ENCODE results near the gene HRH3. TPM values are rescaled to one million over a fixed set of nuclear protein-coding genes. Genes with fewer than 3 reads are reported as not detected.

HRH3 gene
- total RNA-seq, 3 donors from 2014 or later, result 0.09 TPM; not detected in 2

- H3K9me3 ChIP-seq, result no peaks in the 10 kb centered on the region
- TF ChIP-seq, protein P1, sequence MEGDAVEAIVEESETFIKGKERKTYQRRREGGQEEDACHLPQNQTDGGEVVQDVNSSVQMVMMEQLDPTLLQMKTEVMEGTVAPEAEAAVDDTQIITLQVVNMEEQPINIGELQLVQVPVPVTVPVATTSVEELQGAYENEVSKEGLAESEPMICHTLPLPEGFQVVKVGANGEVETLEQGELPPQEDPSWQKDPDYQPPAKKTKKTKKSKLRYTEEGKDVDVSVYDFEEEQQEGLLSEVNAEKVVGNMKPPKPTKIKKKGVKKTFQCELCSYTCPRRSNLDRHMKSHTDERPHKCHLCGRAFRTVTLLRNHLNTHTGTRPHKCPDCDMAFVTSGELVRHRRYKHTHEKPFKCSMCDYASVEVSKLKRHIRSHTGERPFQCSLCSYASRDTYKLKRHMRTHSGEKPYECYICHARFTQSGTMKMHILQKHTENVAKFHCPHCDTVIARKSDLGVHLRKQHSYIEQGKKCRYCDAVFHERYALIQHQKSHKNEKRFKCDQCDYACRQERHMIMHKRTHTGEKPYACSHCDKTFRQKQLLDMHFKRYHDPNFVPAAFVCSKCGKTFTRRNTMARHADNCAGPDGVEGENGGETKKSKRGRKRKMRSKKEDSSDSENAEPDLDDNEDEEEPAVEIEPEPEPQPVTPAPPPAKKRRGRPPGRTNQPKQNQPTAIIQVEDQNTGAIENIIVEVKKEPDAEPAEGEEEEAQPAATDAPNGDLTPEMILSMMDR (IDR thresholded peaks at IDR 0.05), result no peak
- intact Hi-C loops (cut with DNase I, micrococcal nuclease), result no loop called here
- ATAC-seq, result no peak
- H3K4me3 ChIP-seq, result peak overlapping the region; percentile 80
- H3K4me1 ChIP-seq (ENCODE audit: low read depth), result peaks cover 39% of the 10 kb centered on the region
- DNase-seq, result peak; percentile 28 to 60 (median 56)
- no peaks in the 10 kb centered on the region for H3K36me3 ChIP-seq (ENCODE audit: low read depth)
Measured at GRCh38 chr20:62239278-62239879, 19.3 kb upstream of the HRH3 start.

DNA sequence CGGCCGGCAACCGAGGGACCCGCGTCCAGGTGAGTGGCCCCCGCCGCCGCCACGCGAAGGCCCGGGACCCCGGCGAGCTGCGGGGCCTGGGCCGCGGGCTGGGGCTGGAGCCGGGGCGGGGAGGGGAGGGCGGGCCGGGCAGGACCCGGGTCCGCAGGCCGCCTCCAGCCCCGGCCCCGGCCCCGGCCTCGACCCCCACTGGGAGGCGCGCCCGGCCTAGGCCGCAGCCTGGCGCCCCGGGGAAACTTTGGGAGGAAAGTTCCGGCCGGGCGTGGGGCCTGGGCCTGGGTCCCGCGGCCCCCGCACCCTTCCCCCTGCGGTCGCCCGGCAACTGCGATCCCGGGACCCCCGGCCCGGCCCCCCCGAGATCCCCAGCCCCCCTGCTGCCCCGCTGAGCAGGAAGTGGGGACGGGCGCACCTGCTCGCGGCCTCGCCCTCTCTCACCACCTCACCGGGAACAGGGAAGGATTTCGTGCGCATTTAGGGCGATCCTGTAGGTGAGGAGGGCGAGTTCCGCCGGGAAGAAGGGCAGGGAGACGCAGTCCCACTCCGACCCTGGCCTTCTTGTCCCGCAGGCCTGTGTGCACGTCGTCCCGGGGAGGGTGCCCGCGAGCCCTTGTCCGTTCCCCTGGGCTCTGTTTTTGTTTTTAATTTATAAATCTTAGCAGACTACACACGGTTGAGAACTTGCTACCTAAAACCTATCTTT, 18.6 kb upstream of the HRH3 start:
- ATAC-seq, result peak; percentile 50
- peak; percentile 60 to 76 (median 72) for DNase-seq
- Histone ChIP-seq H3K4me1 (ENCODE audit: low read depth) (peaks cover 39% of the 10 kb centered on the region), H3K4me3 (peak overlapping the region; percentile 80), H3K9me3 (no peaks in the 10 kb centered on the region), H3K36me3 (ENCODE audit: low read depth) (no peaks in the 10 kb centered on the region)
- intact Hi-C loops (cut with DNase I, micrococcal nuclease), result no loop called here
- TF ChIP-seq, protein P1 (IDR thresholded peaks at IDR 0.05), result no peak

DNA sequence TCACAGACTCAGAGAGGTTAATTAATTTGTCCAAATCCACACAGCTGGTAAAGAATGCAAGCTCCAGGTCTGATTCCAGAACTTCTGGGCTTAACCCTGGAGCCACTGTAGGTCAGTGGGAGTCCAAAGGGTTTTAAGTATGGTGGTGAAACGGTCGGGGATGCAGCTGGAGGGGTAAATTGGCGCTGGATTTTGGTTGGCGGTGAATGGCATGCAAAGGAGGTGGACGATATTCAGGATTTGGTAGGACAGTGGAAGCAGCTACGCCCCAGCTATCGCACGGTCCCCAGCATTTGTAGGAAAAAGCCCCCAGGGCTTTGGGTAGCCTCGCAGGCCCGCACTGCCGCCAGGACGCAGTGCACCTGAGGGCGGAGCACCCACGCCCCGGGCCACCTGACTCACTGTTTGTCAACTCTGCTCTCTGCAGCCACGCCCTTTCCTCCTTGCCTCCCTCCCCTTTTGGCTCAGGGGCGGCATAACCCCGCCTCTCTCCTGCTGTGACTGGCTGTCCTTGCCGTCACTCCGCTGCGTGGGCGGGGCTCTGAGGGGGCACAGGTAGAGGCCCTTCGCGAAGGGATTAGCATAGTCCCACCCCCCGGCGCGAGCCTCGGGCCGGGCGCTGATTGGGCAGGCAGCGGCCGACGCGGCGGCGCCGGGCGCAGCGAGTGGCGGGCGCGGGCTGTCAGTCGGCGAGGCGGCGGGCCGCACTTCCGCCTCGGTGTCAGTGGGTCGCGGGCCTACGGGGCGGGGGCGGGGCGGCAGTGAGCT, 17.9 kb upstream of the HRH3 start, which contains the start of gene OSBPL2:
OSBPL2 (plus strand) TSS at position 721 of the 768 bp plus-strand sequence. CDS start 17,664 bp downstream, outside the sequence.
- DNase-seq (peak; percentile 99 to 100 (median 99)), ATAC-seq (peak; percentile 93)
- TF ChIP-seq, protein P1 (IDR thresholded peaks at IDR 0.05), result no peak
- intact Hi-C loops (cut with DNase I, micrococcal nuclease), result no loop called here
- Histone ChIP-seq H3K9me3 (no peaks in the 10 kb centered on the region), H3K4me1 (ENCODE audit: low read depth) (peaks cover 35% of the 10 kb centered on the region), H3K36me3 (ENCODE audit: low read depth) (no peaks in the 10 kb centered on the region), H3K4me3 (peak within 1 kb of the TSS; percentile 80)

DNA sequence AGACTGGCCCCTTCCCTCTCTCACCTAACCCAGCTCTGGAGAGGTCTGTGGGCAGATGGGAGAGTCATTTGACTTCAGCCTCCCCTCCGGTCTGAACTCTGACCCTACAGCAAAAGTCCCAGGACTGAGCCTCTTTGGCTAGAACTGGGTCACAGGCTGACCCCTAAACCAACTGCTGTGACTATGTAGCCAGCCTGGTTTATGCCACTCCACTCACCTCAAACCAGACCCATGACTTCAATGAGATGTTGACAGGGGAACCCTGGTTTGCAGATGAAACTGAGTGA, 17.4 kb upstream of the HRH3 start:
- ATAC-seq, result no peak

DNA sequence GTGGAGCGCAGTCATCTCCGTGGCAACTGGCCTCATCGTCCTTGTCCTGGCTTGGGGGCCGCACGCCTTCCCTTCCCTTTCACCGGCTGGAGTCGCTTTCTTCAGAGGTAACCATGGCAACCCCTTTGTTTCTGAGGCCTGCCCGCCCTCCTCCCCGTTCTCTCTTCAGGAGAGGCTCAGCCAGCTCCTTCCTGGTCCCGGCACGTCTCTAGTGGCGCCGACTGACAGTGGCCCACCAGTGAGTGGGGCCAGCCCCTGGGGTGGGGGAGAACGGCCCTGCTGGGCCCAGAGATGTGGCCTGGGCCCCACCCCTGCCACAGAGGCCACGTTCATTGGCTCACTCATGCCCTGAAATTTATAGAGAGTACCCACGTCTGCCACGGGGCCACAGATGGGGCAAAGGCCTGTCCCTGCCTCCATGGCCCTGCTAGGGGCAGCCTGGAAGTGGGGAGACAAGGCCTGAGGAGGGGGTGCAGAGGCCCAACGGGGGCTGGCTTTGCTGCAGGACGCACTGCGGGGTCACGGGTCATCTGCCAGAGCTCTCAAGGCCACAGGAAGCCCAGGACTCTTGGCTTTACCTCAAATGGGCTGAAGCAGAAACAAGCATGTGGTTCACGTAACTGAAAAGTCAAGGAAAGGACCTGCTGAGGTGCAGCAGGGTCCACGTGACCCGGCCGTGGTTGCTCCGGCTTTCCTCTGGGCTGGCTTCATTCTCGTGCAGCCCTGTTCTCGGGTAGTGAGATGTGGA, 16.9 kb upstream of the HRH3 start:
- no peak for ATAC-seq
- Histone ChIP-seq H3K36me3 (ENCODE audit: low read depth) (no peaks in the 10 kb centered on the region), H3K4me3 (no peak overlapping the region), H3K9me3 (no peaks in the 10 kb centered on the region), H3K4me1 (ENCODE audit: low read depth) (peaks cover 27% of the 10 kb centered on the region)
- DNase-seq, result peak in 1 of 3 donors; percentile 58
- intact Hi-C loops (cut with DNase I, micrococcal nuclease), result no loop called here
- TF ChIP-seq, protein P1 (IDR thresholded peaks at IDR 0.05), result no peak

More for the DNA sequence above, 17.4 kb upstream of the HRH3 start:
- no peak overlapping the region for H3K4me3 ChIP-seq
- DNase-seq, result no peak
- H3K4me1 ChIP-seq (ENCODE audit: low read depth), result peaks cover 32% of the 10 kb centered on the region
- TF ChIP-seq, protein P1 (IDR thresholded peaks at IDR 0.05), result no peak
- H3K36me3 ChIP-seq (ENCODE audit: low read depth), result no peaks in the 10 kb centered on the region
- intact Hi-C loops (cut with DNase I, micrococcal nuclease), result no loop called here
- no peaks in the 10 kb centered on the region for H3K9me3 ChIP-seq

Measured in mucosa of descending colon (tissue), 3 donors.